ENCODE data around the gene APOBEC3H.
"Not testable (repeated sequence)": the region's sequence is repeated elsewhere in the genome, so short reads cannot be mapped to it uniquely, and the experiment has no call there.

Gene APOBEC3H

GRCh38 chr22:39070186-39070585, 26.9 kb upstream of the APOBEC3H start:
- no peak for DNase-seq (ENCODE audit: low read depth)
- no peak for TF ChIP-seq CTCF (IDR thresholded peaks at IDR 0.05; ENCODE audit: low read depth, low read length, missing control alignments)
- H3K4me3 ChIP-seq (ENCODE audit: low read depth, low read length), result no peak overlapping the region

GRCh38 chr22:39072581-39072981, 24.5 kb upstream of the APOBEC3H start:
- DNase-seq (ENCODE audit: low read depth), result not testable (repeated sequence)
- H3K4me3 ChIP-seq (ENCODE audit: low read depth, low read length), result peak overlapping the region; percentile 8; the same call in 1 of the 2 replicates

GRCh38 chr22:39073981-39074380, 23.1 kb upstream of the APOBEC3H start:
- H3K4me3 ChIP-seq (ENCODE audit: low read depth, low read length), result no peak overlapping the region
- no peak for DNase-seq (ENCODE audit: low read depth)
- TF ChIP-seq CTCF (IDR thresholded peaks at IDR 0.05; ENCODE audit: low read depth, low read length, missing control alignments), result no peak

GRCh38 chr22:39076155-39077025, 20.7 kb upstream of the APOBEC3H start:
- DNase-seq (ENCODE audit: low read depth), result not testable (repeated sequence)
- peak overlapping the region; percentile 52 for H3K4me3 ChIP-seq (ENCODE audit: low read depth, low read length)

GRCh38 chr22:39077026-39077840, 19.8 kb upstream of the APOBEC3H start, which contains the start of gene APOBEC3G:
APOBEC3G (plus strand) TSS chr22:39077275; CDS start chr22:39077362, 87 bp downstream.
- not testable (repeated sequence) for DNase-seq (ENCODE audit: low read depth)
- H3K4me3 ChIP-seq (ENCODE audit: low read depth, low read length), result peak within 1 kb of the TSS; percentile 64

- DNase-seq (ENCODE audit: low read depth), result not testable (repeated sequence)
- peak overlapping the region; percentile 64 for H3K4me3 ChIP-seq (ENCODE audit: low read depth, low read length)
Observed at GRCh38 chr22:39077912-39078311, 19.1 kb upstream of the APOBEC3H start.

- DNase-seq (ENCODE audit: low read depth), result no peak
- TF ChIP-seq CTCF (IDR thresholded peaks at IDR 0.05; ENCODE audit: low read depth, low read length, missing control alignments), result no peak
- peak overlapping the region; percentile 64 for H3K4me3 ChIP-seq (ENCODE audit: low read depth, low read length)
Observed at GRCh38 chr22:39078329-39078728, 18.7 kb upstream of the APOBEC3H start.

GRCh38 chr22:39079054-39079637, 17.9 kb upstream of the APOBEC3H start:
- H3K4me3 ChIP-seq (ENCODE audit: low read depth, low read length); DNase-seq (ENCODE audit: low read depth): not testable (repeated sequence)

- TF ChIP-seq CTCF (IDR thresholded peaks at IDR 0.05; ENCODE audit: low read depth, low read length, missing control alignments), result no peak
- no peak for DNase-seq (ENCODE audit: low read depth)
- H3K4me3 ChIP-seq (ENCODE audit: low read depth, low read length), result no peak overlapping the region
Observed at GRCh38 chr22:39080052-39080762, 16.8 kb upstream of the APOBEC3H start.

Data from GM12864 (cell line).